Measurements from ENCODE around the gene ZNF579. TPM values are rescaled to one million over a fixed set of nuclear protein-coding genes. Genes with fewer than 3 reads are reported as not detected.

ZNF579 gene
- total RNA-seq, 4 donors from 2014 or later: 0.51 to 5.3 (median 0.66) TPM; not detected in 1

DNA sequence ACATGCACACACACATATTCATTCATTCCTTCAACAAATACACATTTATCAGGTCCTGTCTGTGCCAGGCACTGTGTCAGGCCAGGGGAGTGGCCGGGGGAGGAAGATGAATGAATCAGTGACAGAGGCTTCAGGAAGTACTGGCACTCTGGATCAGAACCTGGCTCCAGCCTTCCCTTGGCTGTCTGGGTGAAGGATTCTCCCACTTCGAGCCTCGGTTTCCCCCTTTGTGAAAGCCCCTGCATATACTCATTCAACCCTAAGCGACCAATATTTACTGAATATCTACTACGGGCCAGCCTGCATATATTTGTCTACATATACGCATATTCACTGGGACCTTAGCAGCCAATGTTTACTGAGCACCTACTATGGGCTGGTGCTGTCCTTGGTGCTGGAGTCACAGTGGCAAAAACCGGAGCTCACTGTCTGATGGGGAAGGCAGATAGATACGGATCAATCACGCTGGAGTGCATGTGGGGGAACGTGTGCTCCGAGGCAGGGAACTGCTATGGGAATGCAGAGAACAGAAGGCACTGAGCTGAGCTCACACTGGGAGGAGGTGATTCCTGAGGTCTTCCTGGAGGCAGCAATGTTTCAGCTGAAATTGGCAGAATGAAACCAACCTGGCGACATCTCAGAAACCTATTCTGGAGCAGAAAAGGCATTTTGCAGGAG is 636 bp upstream of the ZNF579 start:
- TF ChIP-seq, protein P1, sequence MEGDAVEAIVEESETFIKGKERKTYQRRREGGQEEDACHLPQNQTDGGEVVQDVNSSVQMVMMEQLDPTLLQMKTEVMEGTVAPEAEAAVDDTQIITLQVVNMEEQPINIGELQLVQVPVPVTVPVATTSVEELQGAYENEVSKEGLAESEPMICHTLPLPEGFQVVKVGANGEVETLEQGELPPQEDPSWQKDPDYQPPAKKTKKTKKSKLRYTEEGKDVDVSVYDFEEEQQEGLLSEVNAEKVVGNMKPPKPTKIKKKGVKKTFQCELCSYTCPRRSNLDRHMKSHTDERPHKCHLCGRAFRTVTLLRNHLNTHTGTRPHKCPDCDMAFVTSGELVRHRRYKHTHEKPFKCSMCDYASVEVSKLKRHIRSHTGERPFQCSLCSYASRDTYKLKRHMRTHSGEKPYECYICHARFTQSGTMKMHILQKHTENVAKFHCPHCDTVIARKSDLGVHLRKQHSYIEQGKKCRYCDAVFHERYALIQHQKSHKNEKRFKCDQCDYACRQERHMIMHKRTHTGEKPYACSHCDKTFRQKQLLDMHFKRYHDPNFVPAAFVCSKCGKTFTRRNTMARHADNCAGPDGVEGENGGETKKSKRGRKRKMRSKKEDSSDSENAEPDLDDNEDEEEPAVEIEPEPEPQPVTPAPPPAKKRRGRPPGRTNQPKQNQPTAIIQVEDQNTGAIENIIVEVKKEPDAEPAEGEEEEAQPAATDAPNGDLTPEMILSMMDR (IDR thresholded peaks at IDR 0.05; ENCODE audit: low read depth): no peak

GRCh38 chr19:55579766-55580621 is 654 bp downstream of the ZNF579 start:
- TF ChIP-seq, protein P1 (IDR thresholded peaks at IDR 0.05; ENCODE audit: low read depth): no peak

DNA sequence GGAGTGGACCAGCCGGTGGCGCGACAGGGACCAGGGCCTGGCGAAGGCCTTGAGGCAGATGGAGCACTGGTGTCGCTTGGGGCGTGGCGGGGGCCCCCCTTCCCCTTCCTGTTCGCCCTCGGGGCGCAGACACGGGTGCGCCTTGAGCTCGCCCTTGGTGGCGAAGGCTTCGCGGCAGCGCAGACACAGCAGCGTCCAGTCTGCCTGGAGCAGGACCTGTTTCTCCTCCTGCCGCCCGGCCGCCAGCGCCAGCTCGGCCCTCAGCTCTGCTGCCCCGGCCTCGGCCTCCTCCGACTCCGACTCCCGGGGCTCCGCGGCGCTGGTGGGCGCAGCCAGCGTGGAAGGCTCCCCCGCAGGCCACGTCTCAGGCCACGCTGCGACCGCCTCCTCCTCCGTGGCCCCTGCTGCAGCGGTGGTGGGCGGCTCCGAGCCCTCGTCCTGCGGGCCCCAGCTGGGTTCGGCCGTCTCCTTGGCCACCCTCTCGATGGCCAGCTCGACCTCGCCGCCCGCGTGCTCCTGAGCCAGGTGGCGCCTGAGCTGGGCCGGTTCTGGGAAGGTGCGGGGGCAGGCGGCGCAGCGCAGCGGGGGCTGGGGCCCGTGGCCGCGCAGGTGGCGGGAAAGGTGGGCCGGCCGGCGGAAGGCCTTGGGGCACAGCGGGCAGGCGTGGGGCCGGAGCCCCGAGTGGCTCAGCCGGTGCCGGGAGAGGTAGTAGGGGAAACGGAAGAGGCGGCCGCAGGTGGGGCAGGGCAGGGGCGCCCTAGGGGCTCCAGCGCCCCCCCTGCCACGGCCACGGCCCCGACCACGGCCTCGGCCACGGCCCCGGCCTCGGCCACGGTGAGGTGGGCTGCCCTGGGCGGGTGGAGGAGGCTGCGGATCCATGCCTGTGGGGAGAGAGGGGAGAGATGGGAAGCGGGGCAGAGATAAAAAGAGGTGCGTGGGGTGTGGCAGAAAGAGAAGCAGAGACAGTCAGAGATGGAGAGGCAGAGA is 1.6 kb downstream of the ZNF579 start:
- TF ChIP-seq, protein P1 (IDR thresholded peaks at IDR 0.05; ENCODE audit: low read depth): no peak

DNA sequence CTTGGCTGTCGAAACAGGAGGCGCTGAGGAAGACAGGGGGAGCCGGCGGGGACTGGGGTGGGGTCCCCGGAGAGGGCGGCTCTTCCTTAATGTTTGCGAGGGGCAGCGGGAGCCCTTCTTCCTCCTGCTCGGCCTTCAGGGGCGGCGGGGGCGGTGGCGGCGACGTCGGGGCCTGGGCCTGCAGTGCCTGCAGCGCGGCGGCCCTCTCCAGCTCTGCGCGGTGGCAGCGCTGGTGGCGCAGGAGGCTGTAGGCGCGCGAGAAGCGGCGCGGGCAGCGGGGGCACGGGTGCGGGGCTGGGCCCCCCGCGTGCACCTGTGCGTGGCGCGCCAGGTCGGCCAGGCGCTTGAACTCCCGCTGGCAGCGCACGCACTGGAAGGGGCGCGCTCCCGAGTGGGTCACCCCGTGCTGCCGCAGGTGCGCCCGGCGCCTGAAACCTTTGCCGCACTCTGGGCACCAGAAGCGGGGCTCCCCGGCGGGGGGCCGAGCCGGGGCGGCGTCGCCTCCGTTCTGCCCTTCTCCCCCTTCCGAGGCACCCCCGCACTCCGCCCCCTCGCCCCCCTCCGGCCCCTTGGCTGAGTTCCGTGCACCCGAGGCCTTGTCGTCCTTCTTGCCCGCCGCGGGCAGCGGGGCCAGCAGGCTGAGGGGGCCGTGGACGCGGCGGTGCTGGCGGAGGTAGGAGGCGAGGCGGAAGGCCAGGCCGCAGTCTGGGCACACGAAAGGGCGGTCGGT is 2.5 kb downstream of the ZNF579 start:
- TF ChIP-seq, protein P1 (IDR thresholded peaks at IDR 0.05; ENCODE audit: low read depth): no peak

DNA sequence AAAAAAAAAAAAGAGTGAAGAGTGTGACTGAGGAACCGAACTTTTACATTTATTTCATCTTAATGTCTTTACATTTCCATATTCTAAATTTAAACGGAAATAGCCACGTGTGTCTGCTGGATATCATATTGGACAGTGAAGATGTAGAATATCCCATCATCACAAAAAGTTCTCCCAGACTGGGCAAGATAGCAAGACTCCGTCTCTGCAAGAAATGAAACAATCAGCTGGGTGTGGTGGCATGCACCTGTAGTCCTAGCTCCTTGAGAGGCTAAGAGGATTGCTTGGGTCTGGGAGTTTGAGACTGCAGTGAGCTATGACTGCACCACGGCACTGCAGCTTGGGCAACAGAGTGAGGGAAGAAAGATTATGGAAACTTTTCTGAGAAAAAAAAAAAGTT is 3.9 kb downstream of the ZNF579 start:
- TF ChIP-seq, protein P1 (IDR thresholded peaks at IDR 0.05; ENCODE audit: low read depth): no peak

- TF ChIP-seq, protein P1 (IDR thresholded peaks at IDR 0.05; ENCODE audit: low read depth): no peak
Observed at GRCh38 chr19:55567708-55568328, 12.8 kb downstream of the ZNF579 start.

Measured in subcutaneous adipose tissue (tissue), 4 donors.